ENCODE measurements around the gene GUCY2F.

GUCY2F gene

GRCh38 chrX:109389917-109390316 is 92.0 kb downstream of the GUCY2F start:
- H3K4me3 ChIP-seq (ENCODE audit: low read length): no peak overlapping the region
- TF ChIP-seq EZH2phosphoT487 (IDR thresholded peaks at IDR 0.05; ENCODE audit: borderline replicate concordance, low read length): no peak
- TF ChIP-seq, protein P1, sequence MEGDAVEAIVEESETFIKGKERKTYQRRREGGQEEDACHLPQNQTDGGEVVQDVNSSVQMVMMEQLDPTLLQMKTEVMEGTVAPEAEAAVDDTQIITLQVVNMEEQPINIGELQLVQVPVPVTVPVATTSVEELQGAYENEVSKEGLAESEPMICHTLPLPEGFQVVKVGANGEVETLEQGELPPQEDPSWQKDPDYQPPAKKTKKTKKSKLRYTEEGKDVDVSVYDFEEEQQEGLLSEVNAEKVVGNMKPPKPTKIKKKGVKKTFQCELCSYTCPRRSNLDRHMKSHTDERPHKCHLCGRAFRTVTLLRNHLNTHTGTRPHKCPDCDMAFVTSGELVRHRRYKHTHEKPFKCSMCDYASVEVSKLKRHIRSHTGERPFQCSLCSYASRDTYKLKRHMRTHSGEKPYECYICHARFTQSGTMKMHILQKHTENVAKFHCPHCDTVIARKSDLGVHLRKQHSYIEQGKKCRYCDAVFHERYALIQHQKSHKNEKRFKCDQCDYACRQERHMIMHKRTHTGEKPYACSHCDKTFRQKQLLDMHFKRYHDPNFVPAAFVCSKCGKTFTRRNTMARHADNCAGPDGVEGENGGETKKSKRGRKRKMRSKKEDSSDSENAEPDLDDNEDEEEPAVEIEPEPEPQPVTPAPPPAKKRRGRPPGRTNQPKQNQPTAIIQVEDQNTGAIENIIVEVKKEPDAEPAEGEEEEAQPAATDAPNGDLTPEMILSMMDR (IDR thresholded peaks at IDR 0.05; ENCODE audit: low read depth, low read length, poor library complexity, severe bottlenecking): no peak
- no peaks in the 10 kb centered on the region for H3K27me3 ChIP-seq (ENCODE audit: control insufficient read depth, low read length)
- H3K36me3 ChIP-seq (ENCODE audit: control insufficient read depth, low read length): no peaks in the 10 kb centered on the region
- H3K4me2 ChIP-seq (ENCODE audit: low read length): no peak overlapping the region
- no peaks in the 10 kb centered on the region for H3K4me1 ChIP-seq (ENCODE audit: control insufficient read depth, low read length)
- no peaks in the 10 kb centered on the region for H4K20me1 ChIP-seq (ENCODE audit: control insufficient read depth, insufficient read depth, low read depth, low read length)
- no peaks in the 10 kb centered on the region for H3K9me3 ChIP-seq (ENCODE audit: control insufficient read depth, insufficient read depth, low read length)
- H3K79me2 ChIP-seq (ENCODE audit: control insufficient read depth, low read length): no peaks in the 10 kb centered on the region
- H3K27ac ChIP-seq (ENCODE audit: low read depth, low read length): no peak overlapping the region
- H3F3A ChIP-seq (ENCODE audit: control insufficient read depth, insufficient read depth): no peaks in the 10 kb centered on the region
- no peaks in the 10 kb centered on the region for H3K9me2 ChIP-seq (replicated peaks; ENCODE audit: control insufficient read depth, low read length)

- no peak for TF ChIP-seq EZH2phosphoT487 (IDR thresholded peaks at IDR 0.05; ENCODE audit: borderline replicate concordance, low read length)
- TF ChIP-seq, protein P1 (IDR thresholded peaks at IDR 0.05; ENCODE audit: low read depth, low read length, poor library complexity, severe bottlenecking): peak; percentile 34
- H3K79me2 ChIP-seq (ENCODE audit: control insufficient read depth, low read length): no peaks in the 10 kb centered on the region
- no peaks in the 10 kb centered on the region for H3F3A ChIP-seq (ENCODE audit: control insufficient read depth, insufficient read depth)
Observed at GRCh38 chrX:109384699-109385098, 97.2 kb downstream of the GUCY2F start.

GRCh38 chrX:109382332-109382731 is 99.6 kb downstream of the GUCY2F start:
- no peaks in the 10 kb centered on the region for H3K9me3 ChIP-seq (ENCODE audit: control insufficient read depth, insufficient read depth, low read length)
- no peak overlapping the region for H3K4me3 ChIP-seq (ENCODE audit: low read length)
- TF ChIP-seq, protein P1 (IDR thresholded peaks at IDR 0.05; ENCODE audit: low read depth, low read length, poor library complexity, severe bottlenecking): no peak
- TF ChIP-seq EZH2phosphoT487 (IDR thresholded peaks at IDR 0.05; ENCODE audit: borderline replicate concordance, low read length): no peak
- no peaks in the 10 kb centered on the region for H3F3A ChIP-seq (ENCODE audit: control insufficient read depth, insufficient read depth)
- H3K4me2 ChIP-seq (ENCODE audit: low read length): no peak overlapping the region
- no peaks in the 10 kb centered on the region for H3K27me3 ChIP-seq (ENCODE audit: control insufficient read depth, low read length)
- H3K36me3 ChIP-seq (ENCODE audit: control insufficient read depth, low read length): no peaks in the 10 kb centered on the region
- H3K9me2 ChIP-seq (replicated peaks; ENCODE audit: control insufficient read depth, low read length): no peaks in the 10 kb centered on the region
- H3K79me2 ChIP-seq (ENCODE audit: control insufficient read depth, low read length): no peaks in the 10 kb centered on the region
- no peak overlapping the region for H3K27ac ChIP-seq (ENCODE audit: low read depth, low read length)
- no peaks in the 10 kb centered on the region for H3K4me1 ChIP-seq (ENCODE audit: control insufficient read depth, low read length)
- H4K20me1 ChIP-seq (ENCODE audit: control insufficient read depth, insufficient read depth, low read depth, low read length): no peaks in the 10 kb centered on the region

More at GRCh38 chrX:109384699-109385098, 97.2 kb downstream of the GUCY2F start:
- H3K4me2 ChIP-seq (ENCODE audit: low read length): no peak overlapping the region
- no peaks in the 10 kb centered on the region for H3K9me3 ChIP-seq (ENCODE audit: control insufficient read depth, insufficient read depth, low read length)
- H3K36me3 ChIP-seq (ENCODE audit: control insufficient read depth, low read length): no peaks in the 10 kb centered on the region
- H3K4me3 ChIP-seq (ENCODE audit: low read length): no peak overlapping the region
- no peaks in the 10 kb centered on the region for H3K9me2 ChIP-seq (replicated peaks; ENCODE audit: control insufficient read depth, low read length)
- H3K27ac ChIP-seq (ENCODE audit: low read depth, low read length): no peak overlapping the region
- no peaks in the 10 kb centered on the region for H4K20me1 ChIP-seq (ENCODE audit: control insufficient read depth, insufficient read depth, low read depth, low read length)
- H3K4me1 ChIP-seq (ENCODE audit: control insufficient read depth, low read length): no peaks in the 10 kb centered on the region
- no peaks in the 10 kb centered on the region for H3K27me3 ChIP-seq (ENCODE audit: control insufficient read depth, low read length)

Measured in DOHH2 (cell line).